WERI-Rb-1 (cell line): ENCODE results near the gene NAT16.

Source experiments
- DNase-seq: peaks from one replicate; pipeline ENCODE4 v3.0.0-alpha.2; 2020
- H3K27ac ChIP-seq: fragments of 250-450 bp; sonication (Bioruptor Pico); 2 replicates; pipeline ENCODE4 v1.5.1; 2020; ENCODE audit warnings: mild to moderate bottlenecking, moderate library complexity
- H3K27me3 ChIP-seq: fragments of 250-450 bp; sonication (Bioruptor Pico); 2 replicates; pipeline ENCODE4 v1.5.1; 2021; ENCODE audit warnings: mild to moderate bottlenecking, low read depth, moderate library complexity; ENCODE audit not compliant: insufficient read depth, severe bottlenecking
- H3K36me3 ChIP-seq: fragments of 250-450 bp; sonication (Bioruptor Pico); 2 replicates; pipeline ENCODE4 v1.5.1; 2020; ENCODE audit warnings: mild to moderate bottlenecking, moderate library complexity
- H3K4me3 ChIP-seq: 2 replicates; pipeline ENCODE4 v1.5.1; 2011; ENCODE audit warnings: low read depth, mild to moderate bottlenecking, control low read depth, low read length
- H3K9me3 ChIP-seq: fragments of 250-450 bp; sonication (Bioruptor Pico); 2 replicates; pipeline ENCODE4 v1.5.1; 2021; ENCODE audit warnings: mild to moderate bottlenecking, moderate library complexity; ENCODE audit not compliant: severe bottlenecking
- CTCF ChIP-seq: IDR thresholded peaks from 2 replicates; pipeline ENCODE4 v1.5.1; 2011; ENCODE audit warnings: low read depth, mild to moderate bottlenecking, control low read depth, inconsistent platforms, low read length

The NAT16 gene

GRCh38 chr7:101129603-101130117 is 50.4 kb downstream of the NAT16 start:
- Histone ChIP-seq H3K9me3 (peaks cover 4% of the 10 kb centered on the region), H3K27me3 (peaks cover 86% of the 10 kb centered on the region), H3K4me3 (no peak overlapping the region), H3K36me3 (no peaks in the 10 kb centered on the region), H3K27ac (no peak overlapping the region)
- TF ChIP-seq CTCF = no peak
- DNase-seq = no peak

DNA sequence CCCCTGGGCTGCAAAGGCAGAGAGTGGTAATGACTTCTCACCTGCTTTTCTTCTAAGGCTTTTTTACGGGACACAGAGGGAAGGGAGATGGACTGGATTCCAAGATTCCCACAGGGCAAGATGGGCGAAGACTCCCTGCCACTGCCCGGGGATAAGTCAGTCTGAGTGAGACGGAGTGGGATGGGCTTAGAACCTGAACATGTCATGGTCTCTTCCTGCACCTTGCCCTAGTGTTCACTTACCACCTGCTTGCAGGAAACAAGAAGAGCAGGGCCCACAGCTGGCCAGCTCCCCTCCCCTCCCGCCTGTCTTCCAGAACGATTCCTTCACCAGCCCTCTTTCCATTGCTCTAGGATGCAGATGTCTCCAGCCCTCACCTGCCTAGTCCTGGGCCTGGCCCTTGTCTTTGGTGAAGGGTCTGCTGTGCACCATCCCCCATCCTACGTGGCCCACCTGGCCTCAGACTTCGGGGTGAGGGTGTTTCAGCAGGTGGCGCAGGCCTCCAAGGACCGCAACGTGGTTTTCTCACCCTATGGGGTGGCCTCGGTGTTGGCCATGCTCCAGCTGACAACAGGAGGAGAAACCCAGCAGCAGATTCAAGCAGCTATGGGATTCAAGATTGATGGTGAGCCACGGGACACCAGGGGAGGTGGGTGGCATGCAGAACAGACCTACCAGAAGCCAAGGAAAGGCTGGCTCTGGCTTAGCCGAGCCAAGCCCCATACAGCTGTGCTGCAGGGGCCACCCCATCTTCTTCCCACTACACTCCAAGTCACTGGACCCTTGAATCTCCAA is 51.9 kb downstream of the NAT16 start:
- no peak for DNase-seq
- H3K4me3 ChIP-seq = no peak overlapping the region
- no peak for TF ChIP-seq CTCF
- H3K36me3 ChIP-seq = no peaks in the 10 kb centered on the region
- H3K27me3 ChIP-seq = peaks cover 88% of the 10 kb centered on the region
- no peak overlapping the region for H3K27ac ChIP-seq
- H3K9me3 ChIP-seq = peaks cover 4% of the 10 kb centered on the region

GRCh38 chr7:101127460-101128039 is 52.5 kb downstream of the NAT16 start:
- no peak overlapping the region for H3K4me3 ChIP-seq
- no peak for TF ChIP-seq CTCF
- H3K27me3 ChIP-seq = peaks cover 90% of the 10 kb centered on the region
- no peaks in the 10 kb centered on the region for H3K36me3 ChIP-seq
- H3K27ac ChIP-seq = no peak overlapping the region
- no peak for DNase-seq
- peaks cover 4% of the 10 kb centered on the region for H3K9me3 ChIP-seq

DNA sequence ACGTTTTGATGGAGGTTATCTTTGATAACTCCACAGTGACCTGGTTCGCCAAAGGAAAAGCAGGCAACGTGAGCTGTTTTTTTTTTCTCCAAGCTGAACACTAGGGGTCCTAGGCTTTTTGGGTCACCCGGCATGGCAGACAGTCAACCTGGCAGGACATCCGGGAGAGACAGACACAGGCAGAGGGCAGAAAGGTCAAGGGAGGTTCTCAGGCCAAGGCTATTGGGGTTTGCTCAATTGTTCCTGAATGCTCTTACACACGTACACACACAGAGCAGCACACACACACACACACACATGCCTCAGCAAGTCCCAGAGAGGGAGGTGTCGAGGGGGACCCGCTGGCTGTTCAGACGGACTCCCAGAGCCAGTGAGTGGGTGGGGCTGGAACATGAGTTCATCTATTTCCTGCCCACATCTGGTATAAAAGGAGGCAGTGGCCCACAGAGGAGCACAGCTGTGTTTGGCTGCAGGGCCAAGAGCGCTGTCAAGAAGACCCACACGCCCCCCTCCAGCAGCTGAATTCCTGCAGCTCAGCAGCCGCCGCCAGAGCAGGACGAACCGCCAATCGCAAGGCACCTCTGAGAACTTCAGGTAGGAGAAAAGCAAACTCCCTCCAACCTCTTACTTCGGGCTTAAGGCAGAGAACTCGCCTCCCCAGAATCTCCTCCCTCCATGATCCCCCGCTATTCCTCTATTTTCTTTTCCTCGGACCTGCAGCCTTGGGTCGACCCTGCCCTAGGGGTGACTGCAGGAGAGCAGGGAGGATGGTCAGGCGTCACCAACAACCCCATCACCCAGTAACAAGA is 53.2 kb downstream of the NAT16 start, which contains the start of gene SERPINE1:
Gene SERPINE1, plus strand, starts transcription at position 454 of the 809 bp plus-strand sequence. CDS start 1,290 bp downstream, outside the sequence.
- peaks cover 4% of the 10 kb centered on the region for H3K9me3 ChIP-seq
- peaks cover 91% of the 10 kb centered on the region for H3K27me3 ChIP-seq
- no peaks in the 10 kb centered on the region for H3K36me3 ChIP-seq
- DNase-seq = no peak
- TF ChIP-seq CTCF = no peak
- H3K27ac ChIP-seq = no peak within 1 kb of the TSS
- H3K4me3 ChIP-seq = no peak within 1 kb of the TSS

- Histone ChIP-seq H3K27me3 (peaks cover 90% of the 10 kb centered on the region), H3K4me3 (no peak overlapping the region), H3K9me3 (peaks cover 4% of the 10 kb centered on the region), H3K36me3 (no peaks in the 10 kb centered on the region), H3K27ac (no peak overlapping the region)
- DNase-seq = no peak
- TF ChIP-seq CTCF = no peak
These were observed 54.0 kb downstream of the NAT16 start for GRCh38 chr7:101125989-101126650.
